Frontal cortex (tissue), 4 donors: Measurements from ENCODE around the gene PLEKHA5. TPM values are rescaled to one million over a fixed set of nuclear protein-coding genes. Genes with fewer than 3 reads are reported as not detected.

Experiments used
- DNase-seq, 2 donors: peaks; one replicate each; pipeline ENCODE4 v3.0.0; 2012; ENCODE audit warnings: low spot score in 2 of 2
- FAIRE-seq: peaks from 2 replicates; lab custom pipeline; 2012; peaks lifted over from hg19 to GRCh38; lab: Jason Lieb, UNC
- total RNA-seq: library from RNA; depleted of rRNA; stranded (reverse); fragments of >200 nt; gene quantifications from one replicate; pipeline ENCODE4 v1.2.3, GENCODE V29; 2014
- donor health status: control.
- donor health status: control.
- donor health status: control.

Gene PLEKHA5
- total RNA-seq, 1 donor from 2014 or later, result 69.7 TPM

DNA sequence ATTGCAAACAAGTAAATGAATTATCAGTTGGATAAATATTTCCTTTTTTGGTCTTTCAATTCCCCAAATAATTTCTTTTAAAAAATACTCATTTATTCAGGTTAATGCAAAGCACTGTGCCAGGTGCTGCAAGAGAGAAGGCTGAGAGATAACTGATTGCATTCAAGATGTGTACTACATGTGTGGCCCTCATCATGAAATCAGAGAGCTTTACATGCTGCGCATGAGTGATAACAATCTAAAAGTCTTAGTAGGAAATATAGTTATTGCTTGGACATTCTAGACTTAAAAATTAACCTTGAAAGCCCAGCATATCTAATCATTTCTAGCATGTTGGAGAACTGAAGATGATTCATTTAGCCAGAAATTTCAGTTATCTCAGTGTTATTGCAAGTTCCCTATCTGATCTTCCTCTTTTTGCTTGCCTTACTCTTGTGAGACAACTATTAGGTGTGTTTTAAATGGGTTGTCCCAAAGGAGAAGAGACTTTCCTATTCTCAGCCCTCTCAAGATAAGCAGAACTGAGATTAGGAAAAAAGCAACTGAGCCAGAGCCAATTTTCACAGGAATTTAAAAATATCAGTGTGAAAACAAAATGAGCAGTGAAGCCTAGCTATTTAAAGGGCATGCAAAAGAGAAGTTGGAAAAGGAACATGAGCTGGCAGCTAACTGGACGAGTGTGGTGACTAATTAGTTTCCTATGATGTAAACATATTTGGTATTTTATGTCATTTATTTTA lies 60.9 kb downstream of the PLEKHA5 start:
- FAIRE-seq (no peak), DNase-seq (peak in 1 of 2 donors; percentile 10)

DNA sequence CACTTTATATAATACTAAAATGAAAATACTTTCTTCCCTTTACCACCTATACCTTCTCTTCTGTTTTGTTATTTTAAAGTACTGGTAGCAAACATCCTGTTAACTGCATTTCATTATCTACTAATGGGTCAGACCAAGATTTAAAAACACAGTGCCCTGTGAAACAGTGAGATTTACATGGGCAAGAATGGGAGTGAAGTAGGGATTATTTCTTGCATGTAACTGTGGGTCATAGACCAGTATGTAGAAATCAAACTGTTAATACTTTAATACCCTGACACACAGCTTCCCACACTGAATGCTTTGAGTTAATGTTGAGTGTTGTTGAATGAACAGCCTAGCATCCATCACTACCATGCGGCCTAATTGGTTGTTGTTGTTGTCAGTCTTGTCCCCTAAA lies 61.6 kb downstream of the PLEKHA5 start:
- DNase-seq (no peak), FAIRE-seq (no peak)

DNA sequence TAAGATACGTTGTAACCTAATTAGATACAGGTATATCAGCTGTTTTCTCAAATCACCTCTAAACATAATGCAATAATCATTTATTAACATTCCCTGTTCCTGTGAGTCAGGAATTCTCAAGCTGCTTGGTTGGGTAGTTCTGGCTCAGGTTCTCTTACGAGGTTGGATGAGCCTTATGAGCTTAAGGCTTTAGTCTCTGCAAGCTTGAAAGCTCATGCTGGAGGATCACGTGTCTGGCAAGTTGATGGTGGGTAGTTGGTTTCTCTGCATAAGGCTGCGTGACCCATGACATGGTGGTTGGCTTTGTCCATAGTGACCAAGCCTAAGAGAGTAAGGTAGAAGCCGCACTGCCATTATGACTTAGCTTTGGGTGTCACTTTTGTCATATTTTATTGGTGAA lies 62.0 kb downstream of the PLEKHA5 start:
- no peak for FAIRE-seq

DNA sequence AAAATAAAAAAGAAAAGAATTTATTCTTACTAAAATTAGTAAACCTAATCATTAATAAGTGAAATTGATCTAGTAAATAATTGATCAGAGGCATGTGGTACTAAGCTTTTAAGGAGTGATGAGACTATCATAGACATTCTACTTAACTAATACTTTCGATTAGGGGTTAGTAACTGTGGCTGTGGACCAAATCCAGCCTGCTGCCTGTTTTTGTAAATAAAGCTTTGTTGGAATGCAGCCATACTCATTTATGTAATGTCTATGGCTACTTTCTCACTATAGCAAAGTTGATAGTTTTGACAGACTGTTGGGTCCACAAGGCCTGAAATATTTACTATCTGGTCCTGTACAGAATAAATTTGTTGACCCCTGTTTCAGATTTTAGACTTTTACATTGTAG lies 63.2 kb downstream of the PLEKHA5 start:
- DNase-seq, result no peak
- FAIRE-seq, result no peak

More for the DNA sequence above, 62.0 kb downstream of the PLEKHA5 start:
- no peak for DNase-seq

DNA sequence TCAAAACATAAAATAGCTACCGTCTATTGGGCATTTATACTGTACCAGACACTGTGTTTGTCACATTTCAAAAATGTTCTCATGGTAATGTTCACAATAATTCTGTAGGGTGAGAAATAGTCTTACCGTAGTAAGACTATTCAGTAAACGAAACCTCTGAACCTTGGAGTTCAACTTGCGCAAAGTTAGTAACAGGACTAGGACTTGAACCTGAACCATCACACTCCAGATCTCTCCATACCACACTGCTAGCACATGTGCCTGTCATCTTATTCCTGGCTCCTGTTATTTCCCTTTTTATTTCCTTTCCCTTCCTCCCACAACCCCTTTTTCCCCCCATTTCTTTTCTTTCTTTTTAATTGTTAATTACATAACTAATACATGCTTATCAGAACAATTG lies 65.4 kb downstream of the PLEKHA5 start:
- FAIRE-seq, result no peak
- no peak for DNase-seq

DNA sequence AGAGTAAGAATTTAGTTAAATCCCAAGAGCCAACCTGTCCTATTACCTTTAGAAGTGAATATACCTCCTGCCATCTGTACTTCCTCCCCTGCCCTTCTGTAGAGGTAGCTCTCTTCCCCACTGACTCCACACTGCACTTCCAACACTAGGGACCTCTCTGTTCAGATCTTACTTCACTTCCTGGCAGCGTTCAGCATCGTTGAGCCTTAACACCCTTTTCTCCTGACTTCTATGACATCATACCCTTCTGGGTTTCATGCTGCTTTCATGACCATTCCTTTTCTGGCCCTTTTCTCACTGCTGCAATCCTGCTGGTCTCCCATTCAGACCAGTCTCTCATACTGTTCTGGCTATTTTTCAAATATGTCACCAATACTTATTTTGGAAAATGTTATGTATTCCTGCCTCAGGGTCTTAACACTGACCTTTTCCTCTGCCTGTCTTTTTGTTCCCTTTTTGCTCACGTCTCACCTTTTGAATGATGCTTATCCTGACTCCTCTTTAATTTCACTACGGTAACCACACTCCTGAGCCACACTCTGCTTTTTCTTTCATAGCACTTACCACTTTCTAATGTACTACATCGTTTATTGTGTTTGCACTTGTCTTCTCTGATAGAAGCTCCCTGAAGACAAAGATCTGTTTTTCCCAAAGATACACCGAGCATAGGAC lies 67.6 kb downstream of the PLEKHA5 start:
- no peak for FAIRE-seq
- no peak for DNase-seq

DNA sequence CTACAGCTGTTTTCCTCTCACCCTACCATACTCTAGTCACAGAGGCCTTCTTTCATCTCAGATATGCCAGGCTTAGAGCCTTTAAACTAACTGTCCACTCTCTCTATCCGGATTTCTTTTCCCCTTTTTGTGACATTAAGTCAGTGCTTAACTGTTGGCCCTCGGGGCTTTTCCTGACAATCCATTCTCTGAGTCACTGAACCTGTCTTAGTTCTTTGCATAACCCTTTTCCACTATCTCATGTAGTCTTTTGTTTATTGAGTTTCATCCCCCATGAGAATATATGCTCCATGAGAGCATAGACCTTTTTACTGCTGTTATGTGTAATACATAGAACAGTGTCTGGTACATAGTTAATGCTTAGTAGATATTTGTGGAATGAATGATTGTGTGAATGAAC lies 68.7 kb downstream of the PLEKHA5 start:
- no peak for FAIRE-seq

DNA sequence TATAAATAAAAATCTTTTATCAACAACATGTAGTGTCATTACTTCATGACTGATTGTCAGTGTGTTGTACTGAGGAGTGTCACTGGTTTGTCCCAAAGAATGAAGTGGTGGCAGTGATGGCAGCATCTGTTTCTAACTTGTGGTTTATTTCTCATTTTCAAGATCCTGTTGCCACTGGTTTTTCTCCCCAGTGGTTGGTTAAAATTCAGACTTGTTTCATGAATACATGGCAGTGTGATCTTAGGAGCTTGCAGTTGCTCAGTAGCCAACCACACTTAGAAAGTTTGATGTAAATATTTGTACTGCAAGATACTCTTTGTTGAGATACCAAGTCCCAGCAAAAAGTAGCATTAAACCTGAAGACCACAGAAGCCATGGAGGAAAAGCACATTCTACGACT lies 69.8 kb downstream of the PLEKHA5 start:
- no peak for FAIRE-seq
- DNase-seq, result no peak

More for the DNA sequence above, 68.7 kb downstream of the PLEKHA5 start:
- DNase-seq, result no peak

GRCh38 chr12:19200261-19200660 lies 70.7 kb downstream of the PLEKHA5 start:
- FAIRE-seq, result no peak
- no peak for DNase-seq

- FAIRE-seq (no peak), DNase-seq (no peak)
These were observed 72.1 kb downstream of the PLEKHA5 start for GRCh38 chr12:19201661-19202060.

DNA sequence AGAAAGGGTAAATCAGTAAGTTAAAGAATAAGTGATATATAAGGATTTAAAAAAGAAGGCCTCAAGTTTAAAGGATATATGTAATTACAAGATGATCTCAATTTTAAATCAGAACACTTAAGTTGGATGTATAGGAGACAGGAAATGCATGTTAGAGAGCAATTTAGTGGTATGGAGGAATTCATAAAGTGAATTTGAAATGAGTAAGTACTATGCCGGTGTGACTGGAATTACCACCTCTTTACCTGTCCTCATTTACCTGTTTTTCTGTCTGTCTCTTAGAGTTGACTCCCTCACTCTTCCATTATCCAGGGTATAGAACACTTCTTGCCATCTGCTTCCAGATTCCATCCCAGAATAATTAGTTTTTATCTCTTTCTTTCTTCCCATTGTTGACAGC lies 73.5 kb downstream of the PLEKHA5 start:
- FAIRE-seq (no peak), DNase-seq (no peak)

DNA sequence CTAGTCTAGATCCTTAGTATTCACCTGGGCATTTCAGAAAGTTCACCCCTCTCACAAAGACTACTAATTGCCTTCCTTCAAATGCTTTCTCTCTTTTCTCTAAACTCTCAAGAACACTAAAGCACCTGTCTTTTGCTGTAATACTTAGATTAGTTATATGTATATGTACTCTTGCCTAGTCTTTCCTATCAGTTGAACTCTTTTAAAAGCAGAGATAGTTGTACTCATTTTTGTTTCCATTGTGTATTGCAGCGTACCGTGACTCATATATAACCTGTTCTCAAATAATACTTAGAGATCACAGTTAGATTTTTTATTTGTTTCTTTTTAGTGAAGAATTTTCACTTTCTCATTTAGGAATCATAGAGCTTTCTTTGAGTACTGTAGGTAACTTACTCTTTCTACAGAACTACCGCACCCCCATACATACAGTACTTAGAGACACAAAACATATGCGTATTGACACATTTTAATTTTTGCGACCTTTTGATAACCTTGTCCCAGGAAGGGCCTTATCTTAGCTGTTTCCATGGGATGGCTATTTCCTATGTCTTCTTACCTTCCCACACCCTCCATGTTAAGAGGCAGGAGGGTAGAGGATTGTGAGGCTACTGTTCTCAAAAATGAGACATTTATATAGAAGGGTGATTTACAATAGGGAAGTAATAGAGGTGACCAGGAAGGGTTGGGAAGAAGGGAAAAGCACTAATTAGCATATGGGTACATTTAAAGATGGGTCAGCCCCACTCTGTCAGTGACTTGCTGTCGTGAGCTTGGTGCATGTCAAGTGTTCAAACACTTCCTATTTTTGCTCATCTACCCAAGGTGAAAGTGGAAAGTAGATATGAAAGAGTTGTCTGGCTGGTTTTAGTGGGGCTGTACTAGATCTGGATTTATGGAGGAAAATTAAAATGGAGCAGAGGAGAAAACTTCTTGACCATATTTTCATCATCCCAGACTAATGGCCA lies 74.3 kb downstream of the PLEKHA5 start:
- DNase-seq (no peak), FAIRE-seq (no peak)

DNA sequence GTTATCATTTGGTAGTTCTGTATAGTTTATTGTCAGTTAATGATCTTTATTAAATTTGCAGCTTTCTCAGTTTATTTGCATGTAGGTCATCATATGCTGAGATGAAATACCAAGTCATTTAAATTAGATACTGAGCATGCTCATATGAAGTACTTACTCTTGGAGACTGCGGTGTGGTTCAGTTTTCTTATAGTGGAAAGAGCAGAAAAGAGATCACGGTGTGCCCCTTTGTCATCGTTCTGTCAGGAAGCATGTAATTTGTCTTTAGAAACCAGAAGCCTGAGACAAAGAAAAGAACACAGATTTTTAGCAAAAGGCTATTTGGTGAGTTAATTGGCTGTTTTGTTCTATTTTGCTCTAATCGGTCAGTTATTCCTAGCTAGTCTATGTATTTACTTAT lies 75.6 kb downstream of the PLEKHA5 start:
- no peak for FAIRE-seq

DNA sequence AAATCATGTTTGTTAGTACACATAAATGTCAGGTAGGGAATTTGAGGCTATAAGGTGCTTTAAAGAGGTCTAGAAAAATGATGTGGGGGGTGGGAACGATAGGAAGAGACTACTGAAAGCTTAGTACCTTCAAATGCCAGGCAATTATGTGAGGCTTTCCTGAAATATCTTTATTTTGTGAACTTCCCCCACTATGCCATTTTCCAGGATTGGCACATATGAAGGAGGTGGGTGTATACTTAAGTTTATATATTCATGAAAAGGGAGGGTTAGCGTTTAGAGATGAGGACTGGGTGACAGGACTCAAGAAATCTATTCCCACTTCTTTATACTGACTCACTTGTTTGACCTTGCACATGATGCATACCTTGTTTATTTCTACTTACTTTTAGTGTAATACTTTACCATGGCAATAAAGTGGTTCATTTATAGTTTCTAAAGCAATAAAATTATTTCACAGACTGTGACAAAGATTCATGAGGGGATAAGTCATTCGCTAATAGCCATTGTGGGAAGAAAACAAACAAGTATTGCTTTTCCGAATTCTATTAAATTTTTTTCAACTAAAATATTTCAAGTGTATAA lies 77.1 kb downstream of the PLEKHA5 start:
- DNase-seq, result no peak

More for the DNA sequence above, 75.6 kb downstream of the PLEKHA5 start:
- no peak for DNase-seq

GRCh38 chr12:19208456-19208855 lies 78.9 kb downstream of the PLEKHA5 start:
- no peak for FAIRE-seq
- no peak for DNase-seq

More for the DNA sequence above, 77.1 kb downstream of the PLEKHA5 start:
- no peak for FAIRE-seq

- no peak for DNase-seq
- no peak for FAIRE-seq
These were observed 80.1 kb downstream of the PLEKHA5 start for GRCh38 chr12:19209661-19210060.

DNA sequence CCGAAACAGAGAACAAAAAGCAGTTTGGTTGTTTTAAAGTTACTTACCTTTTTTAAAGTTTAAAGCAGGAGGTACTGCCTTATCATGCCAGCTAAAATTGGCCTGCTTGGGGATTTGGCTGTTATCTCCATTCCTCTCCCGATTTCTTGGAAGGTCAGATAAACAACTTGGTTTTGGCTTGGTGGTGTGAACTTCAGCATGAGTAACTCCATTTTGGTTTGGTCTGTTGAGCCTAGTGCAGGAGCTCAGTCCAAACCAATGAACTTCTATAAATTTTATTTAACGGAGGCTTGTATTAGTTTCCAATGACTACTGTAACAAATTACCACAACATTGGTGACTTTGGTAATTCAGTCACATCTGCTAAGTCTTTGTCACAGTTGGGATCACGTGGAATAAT lies 82.3 kb downstream of the PLEKHA5 start:
- FAIRE-seq (no peak), DNase-seq (no peak)

GRCh38 chr12:19212245-19212644 lies 82.7 kb downstream of the PLEKHA5 start:
- no peak for FAIRE-seq
- DNase-seq, result no peak

- FAIRE-seq (no peak), DNase-seq (no peak)
These were observed 84.5 kb downstream of the PLEKHA5 start for GRCh38 chr12:19214020-19214419.

DNA sequence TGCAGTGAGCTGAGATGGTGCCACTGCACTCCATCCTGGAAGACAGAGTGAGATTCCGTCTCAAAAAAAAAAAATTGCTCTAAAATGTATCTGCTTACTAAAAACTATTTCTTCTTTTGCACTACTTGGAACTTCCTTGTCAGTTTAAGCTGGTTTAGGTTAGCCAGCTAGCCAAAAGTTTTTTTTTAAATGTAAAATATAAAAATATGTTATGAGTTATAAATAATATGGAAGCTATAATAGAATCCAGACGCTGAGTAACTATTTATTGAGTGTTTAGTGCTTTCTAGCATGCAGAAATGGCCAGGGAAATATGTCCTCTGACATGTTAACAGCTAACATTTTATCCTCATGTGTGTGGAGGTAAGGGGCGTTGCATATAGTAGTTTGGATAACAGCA lies 85.6 kb downstream of the PLEKHA5 start:
- FAIRE-seq, result no peak
- DNase-seq, result no peak
